ENCODE measurements around the gene PLD1. TPM values are rescaled to one million over a fixed set of nuclear protein-coding genes. Genes with fewer than 3 reads are reported as not detected.

Gene PLD1
- total RNA-seq, 4 donors from 2014 or later: 52.1 to 88.3 (median 77.4) TPM

- Histone ChIP-seq H3K36me3 (peaks cover 0 to 20% (median 3%) of the 10 kb centered on the region in 4 donors), H3K9me3 (no peaks in the 10 kb centered on the region), H3K27me3 (no peaks in the 10 kb centered on the region), H3K27ac (no peak overlapping the region), H3K4me1 (no peaks in the 10 kb centered on the region), H3K4me3 (no peak overlapping the region)
- DNase-seq: no peak
- no peak for TF ChIP-seq EP300 (IDR thresholded peaks at IDR 0.05; ENCODE audit: low read depth)
- TF ChIP-seq CTCF (IDR thresholded peaks at IDR 0.05): no peak
- TF ChIP-seq POLR2A (IDR thresholded peaks at IDR 0.05): no peak
- TF ChIP-seq POLR2AphosphoS5 (IDR thresholded peaks at IDR 0.05): no peak
- in situ Hi-C loops (cut with MboI; ENCODE audit: low pct_ligation_motif_present in 1 of 4, low pct_unique_long_range_greater_than_20kb in 1 of 4, low sequenced_read_pairs in 3 of 4) (no loop called here), intact Hi-C loops (cut with DNase I; ENCODE audit: low total_unique reads) (no loop called here)
- WGBS, 2 donors (ENCODE audit: low coverage in 1 of 2): 83 to 88% methylated on average over 2 to 8 of the region's 8 CpGs
Observed at GRCh38 chr3:171712171-171712938, 97.9 kb downstream of the PLD1 start.

GRCh38 chr3:171711461-171712170 is 98.7 kb downstream of the PLD1 start:
- TF ChIP-seq POLR2A (IDR thresholded peaks at IDR 0.05): no peak
- TF ChIP-seq CTCF (IDR thresholded peaks at IDR 0.05): no peak
- no peak for TF ChIP-seq EP300 (IDR thresholded peaks at IDR 0.05; ENCODE audit: low read depth)
- TF ChIP-seq POLR2AphosphoS5 (IDR thresholded peaks at IDR 0.05): no peak
- Histone ChIP-seq H3K27ac (no peak overlapping the region), H3K27me3 (no peaks in the 10 kb centered on the region), H3K4me3 (no peak overlapping the region), H3K4me1 (no peaks in the 10 kb centered on the region), H3K36me3 (peaks cover 0 to 18% (median 2%) of the 10 kb centered on the region in 4 donors), H3K9me3 (no peaks in the 10 kb centered on the region)
- WGBS, 2 donors (ENCODE audit: low coverage in 1 of 2): 85 to 94% methylated on average over 2 to 3 of the region's 3 CpGs
- DNase-seq: no peak
- in situ Hi-C loops (cut with MboI; ENCODE audit: low pct_ligation_motif_present in 1 of 4, low pct_unique_long_range_greater_than_20kb in 1 of 4, low sequenced_read_pairs in 3 of 4) (no loop called here), intact Hi-C loops (cut with DNase I; ENCODE audit: low total_unique reads) (no loop called here)

GRCh38 chr3:171710359-171710758 is 99.9 kb downstream of the PLD1 start:
- in situ Hi-C loops (cut with MboI; ENCODE audit: low pct_ligation_motif_present in 1 of 4, low pct_unique_long_range_greater_than_20kb in 1 of 4, low sequenced_read_pairs in 3 of 4) (no loop called here), intact Hi-C loops (cut with DNase I; ENCODE audit: low total_unique reads) (no loop called here)
- no peak overlapping the region for H3K27ac ChIP-seq
- WGBS, 2 donors (ENCODE audit: low coverage in 1 of 2): 98 to 100% methylated on average over 1 to 17 of the region's 17 CpGs
- no peak overlapping the region for H3K4me3 ChIP-seq
- H3K4me1 ChIP-seq: no peaks in the 10 kb centered on the region
- TF ChIP-seq CTCF (IDR thresholded peaks at IDR 0.05) (no peak), POLR2A (IDR thresholded peaks at IDR 0.05) (no peak), EP300 (IDR thresholded peaks at IDR 0.05; ENCODE audit: low read depth) (no peak), POLR2AphosphoS5 (IDR thresholded peaks at IDR 0.05) (no peak)
- no peaks in the 10 kb centered on the region for H3K9me3 ChIP-seq
- no peaks in the 10 kb centered on the region for H3K27me3 ChIP-seq
- peaks cover 0 to 18% (median 2%) of the 10 kb centered on the region in 4 donors for H3K36me3 ChIP-seq
- no peak for DNase-seq

GRCh38 chr3:171704814-171705213 is 105.5 kb downstream of the PLD1 start:
- peaks cover 4% of the 10 kb centered on the region in 2 donors for H3K9me3 ChIP-seq
- no peaks in the 10 kb centered on the region for H3K27me3 ChIP-seq
- H3K4me3 ChIP-seq: no peak overlapping the region
- 85 to 86% methylated on average over 1 to 8 of the region's 8 CpGs for WGBS, 2 donors (ENCODE audit: low coverage in 1 of 2)
- peaks cover 0 to 14% (median 2%) of the 10 kb centered on the region in 4 donors for H3K36me3 ChIP-seq
- no peak for TF ChIP-seq EP300 (IDR thresholded peaks at IDR 0.05; ENCODE audit: low read depth)
- no peak for TF ChIP-seq POLR2AphosphoS5 (IDR thresholded peaks at IDR 0.05)
- TF ChIP-seq CTCF (IDR thresholded peaks at IDR 0.05): no peak
- TF ChIP-seq POLR2A (IDR thresholded peaks at IDR 0.05): no peak
- in situ Hi-C loops (cut with MboI; ENCODE audit: low pct_ligation_motif_present in 1 of 4, low pct_unique_long_range_greater_than_20kb in 1 of 4, low sequenced_read_pairs in 3 of 4) (no loop called here), intact Hi-C loops (cut with DNase I; ENCODE audit: low total_unique reads) (no loop called here)
- no peak for DNase-seq
- no peaks in the 10 kb centered on the region for H3K4me1 ChIP-seq
- H3K27ac ChIP-seq: no peak overlapping the region

Measured in transverse colon (tissue), 4 donors.